IPS DF 19.7 (cell line): Measurements from ENCODE around the gene TDRD7.

Experiments
- DNase-seq: peaks from one replicate; pipeline ENCODE4 v3.0.0-alpha.2; 2013; ENCODE audit warnings: low read depth, low spot score

TDRD7 gene

GRCh38 chr9:97506306-97506705 is 94.4 kb downstream of the TDRD7 start:
- no peak for DNase-seq

DNA sequence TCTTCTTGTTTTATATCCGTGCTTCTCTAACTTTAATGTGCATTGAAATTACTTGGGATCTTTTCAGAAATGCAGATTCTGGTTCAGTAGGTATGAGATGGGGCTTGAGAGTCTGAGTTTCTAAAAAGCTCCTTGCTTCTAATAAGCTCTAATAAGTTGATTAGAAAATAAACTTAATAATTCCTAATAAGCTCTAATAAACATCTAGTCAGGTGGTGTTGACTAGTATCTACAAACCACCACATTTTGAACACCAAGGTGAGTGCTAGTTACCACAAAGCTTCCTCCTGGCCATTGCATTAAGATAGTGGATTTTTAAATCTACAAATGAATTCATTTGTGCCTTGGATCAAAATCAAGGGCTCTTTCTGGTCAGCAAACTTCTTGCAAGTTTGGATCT is 94.9 kb downstream of the TDRD7 start:
- no peak for DNase-seq

GRCh38 chr9:97507428-97507984 is 95.6 kb downstream of the TDRD7 start:
- no peak for DNase-seq

DNA sequence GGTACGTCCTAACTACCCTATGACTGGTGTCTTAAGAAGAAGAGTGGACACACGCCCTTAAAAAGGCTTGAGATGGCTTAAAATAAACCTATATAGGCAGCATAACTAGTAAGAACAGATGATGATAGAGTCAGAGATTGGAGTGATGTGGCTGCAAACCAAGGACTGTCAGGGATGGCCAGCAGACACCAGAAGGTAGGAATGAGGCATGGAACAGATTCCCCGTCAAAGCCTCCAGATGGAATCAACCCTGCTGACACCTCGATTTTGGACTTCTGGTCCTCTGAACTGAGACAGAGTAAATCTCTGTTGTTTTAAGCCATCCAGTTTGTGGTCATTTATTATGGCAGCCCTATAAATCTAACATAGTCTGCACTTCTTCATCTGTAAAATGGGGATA is 97.0 kb downstream of the TDRD7 start:
- DNase-seq = no peak

- no peak for DNase-seq
These were observed 99.1 kb downstream of the TDRD7 start for GRCh38 chr9:97510797-97511654.

DNA sequence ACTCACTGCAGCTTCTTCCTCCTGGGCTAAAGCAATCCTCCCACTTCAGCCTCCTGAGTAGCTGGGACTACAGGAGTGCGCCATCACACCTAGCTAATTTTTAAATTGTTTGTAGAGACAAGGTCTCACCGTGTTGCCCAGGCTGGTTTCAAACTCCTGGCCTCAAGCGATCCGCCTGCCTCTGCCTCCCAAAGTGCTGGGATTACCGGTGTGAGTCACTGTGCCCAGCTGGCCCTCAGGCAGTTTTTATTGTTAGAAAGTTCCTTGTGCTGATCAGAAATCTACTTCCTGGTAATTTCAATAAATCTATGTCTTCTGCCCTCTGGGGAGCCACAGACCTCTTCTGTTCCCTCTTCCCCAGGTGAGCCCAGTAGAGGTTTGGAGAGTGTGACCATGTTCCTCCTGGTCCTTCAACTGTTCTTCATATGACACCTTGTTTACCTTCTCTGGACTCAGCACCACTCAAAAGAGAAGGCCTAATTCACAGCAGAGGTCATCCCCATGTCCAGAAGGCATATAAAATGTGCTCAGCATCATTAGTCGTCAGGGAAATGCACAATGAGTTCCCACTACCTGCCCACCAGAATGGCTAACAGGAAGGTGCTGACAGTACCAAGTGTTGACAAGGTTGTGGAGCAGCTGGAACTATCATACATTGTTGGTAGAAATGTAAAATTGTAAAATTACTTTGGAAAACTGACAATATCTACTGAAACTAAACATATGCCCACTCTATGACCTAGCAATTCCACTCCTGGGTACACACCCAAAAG is 99.9 kb downstream of the TDRD7 start:
- no peak for DNase-seq

DNA sequence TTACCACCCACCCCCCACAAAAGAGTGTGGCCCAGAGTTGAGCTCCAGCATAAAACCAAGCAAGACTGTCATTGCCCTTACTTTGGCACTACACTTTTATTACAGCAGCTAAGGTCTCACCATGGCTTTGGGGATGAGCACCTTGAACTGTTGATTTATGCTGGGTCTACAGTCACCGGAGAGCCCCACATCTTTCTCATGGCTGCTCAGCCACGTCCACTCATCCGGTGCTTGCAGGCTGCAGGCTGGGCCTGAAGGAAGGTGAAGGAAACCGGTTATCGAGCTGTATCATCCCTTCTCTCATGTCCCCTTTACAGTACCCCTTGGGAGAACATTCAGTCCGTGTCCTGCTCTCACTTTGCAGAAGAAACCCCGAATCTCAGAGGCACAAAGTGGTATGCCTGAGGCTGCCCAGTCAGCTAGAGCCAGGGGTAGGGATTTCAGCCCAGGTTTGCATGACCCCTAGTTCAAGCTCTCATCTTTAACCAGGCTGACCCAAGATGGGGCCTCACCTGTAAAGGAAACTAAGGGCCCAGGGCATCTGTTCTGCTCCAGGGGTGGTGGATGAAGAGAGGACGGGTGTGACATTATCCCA is 101.2 kb downstream of the TDRD7 start:
- no peak for DNase-seq

GRCh38 chr9:97514531-97514930 is 102.6 kb downstream of the TDRD7 start:
- no peak for DNase-seq

DNA sequence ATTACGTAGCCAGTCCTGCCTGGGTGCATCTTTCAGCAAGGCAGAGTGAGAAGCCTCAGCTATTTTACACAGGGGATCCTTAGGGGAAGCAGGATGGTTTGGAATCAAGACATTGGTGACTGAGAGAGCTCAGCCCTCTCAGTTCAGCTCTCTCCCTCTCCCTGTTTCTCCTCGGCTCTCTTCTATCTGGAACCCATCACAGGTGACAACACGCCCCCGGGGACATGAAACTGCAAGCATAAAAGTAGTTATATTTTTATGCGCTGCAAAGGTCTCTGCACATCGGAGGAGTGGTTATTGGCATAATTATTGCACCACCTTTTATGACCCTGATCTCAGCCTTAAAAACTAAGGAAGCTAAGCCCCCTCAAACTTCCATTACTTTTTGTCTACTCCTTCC is 103.8 kb downstream of the TDRD7 start:
- no peak for DNase-seq

DNA sequence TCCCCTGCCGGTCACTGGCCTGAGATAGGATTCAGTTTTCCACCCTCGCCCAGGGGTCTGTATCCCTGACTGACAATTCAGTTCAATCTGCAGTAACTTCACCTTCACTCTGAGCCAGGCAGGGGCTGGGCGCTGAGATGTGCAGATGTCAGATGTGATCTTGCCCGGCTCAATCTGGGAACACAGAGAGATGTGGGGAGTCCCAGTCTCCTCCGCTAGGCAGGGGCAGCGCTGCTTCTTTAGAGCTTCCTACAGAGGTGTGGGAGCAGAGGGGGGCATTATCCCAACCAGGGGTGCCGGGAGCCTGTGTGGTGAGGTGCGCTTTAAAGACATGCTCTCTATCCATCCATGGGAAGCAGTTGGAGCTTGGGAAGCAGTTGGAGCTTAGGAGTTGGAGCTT is 104.2 kb downstream of the TDRD7 start:
- DNase-seq = no peak

DNA sequence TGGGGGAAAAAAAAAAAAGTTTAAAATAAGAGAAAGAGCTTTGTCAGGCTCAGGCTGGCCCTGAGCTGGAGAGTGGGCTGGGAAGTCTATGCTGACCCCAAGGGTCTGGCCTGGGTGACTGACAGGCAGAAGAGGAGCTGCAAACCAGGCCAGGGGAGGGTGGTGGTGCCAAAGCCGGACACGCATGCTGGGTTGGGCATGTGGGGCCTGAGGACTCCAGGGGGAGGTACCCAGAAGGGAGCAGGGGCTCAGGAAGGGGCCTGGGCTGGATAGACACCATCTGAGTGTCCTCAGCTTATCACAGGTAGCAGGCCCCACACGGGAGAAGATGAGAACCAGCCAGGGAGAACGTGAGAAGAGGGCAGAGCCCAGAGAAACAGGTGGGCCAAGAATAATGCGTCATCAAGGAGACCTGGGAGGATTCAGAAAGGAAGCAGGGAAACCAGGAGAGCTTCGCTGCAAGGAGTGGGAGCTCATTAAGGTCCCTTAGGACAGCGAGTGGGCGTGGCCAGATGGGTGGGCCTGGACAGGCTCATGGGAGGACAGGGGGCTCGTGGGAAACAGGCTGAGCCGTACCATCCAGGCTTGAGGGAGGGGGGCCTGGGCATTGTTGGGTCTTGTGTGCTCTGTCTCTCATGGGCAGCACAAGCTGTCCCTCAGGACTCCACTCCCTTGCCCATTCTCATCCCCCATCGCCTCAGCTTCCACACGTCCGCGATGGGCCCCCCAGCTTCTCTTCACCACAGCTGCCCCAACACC is 105.6 kb downstream of the TDRD7 start:
- DNase-seq = no peak

GRCh38 chr9:97518166-97518908 is 106.4 kb downstream of the TDRD7 start:
- DNase-seq = no peak

GRCh38 chr9:97518909-97519307 is 107.0 kb downstream of the TDRD7 start:
- no peak for DNase-seq

GRCh38 chr9:97519441-97519970 is 107.6 kb downstream of the TDRD7 start:
- no peak for DNase-seq

DNA sequence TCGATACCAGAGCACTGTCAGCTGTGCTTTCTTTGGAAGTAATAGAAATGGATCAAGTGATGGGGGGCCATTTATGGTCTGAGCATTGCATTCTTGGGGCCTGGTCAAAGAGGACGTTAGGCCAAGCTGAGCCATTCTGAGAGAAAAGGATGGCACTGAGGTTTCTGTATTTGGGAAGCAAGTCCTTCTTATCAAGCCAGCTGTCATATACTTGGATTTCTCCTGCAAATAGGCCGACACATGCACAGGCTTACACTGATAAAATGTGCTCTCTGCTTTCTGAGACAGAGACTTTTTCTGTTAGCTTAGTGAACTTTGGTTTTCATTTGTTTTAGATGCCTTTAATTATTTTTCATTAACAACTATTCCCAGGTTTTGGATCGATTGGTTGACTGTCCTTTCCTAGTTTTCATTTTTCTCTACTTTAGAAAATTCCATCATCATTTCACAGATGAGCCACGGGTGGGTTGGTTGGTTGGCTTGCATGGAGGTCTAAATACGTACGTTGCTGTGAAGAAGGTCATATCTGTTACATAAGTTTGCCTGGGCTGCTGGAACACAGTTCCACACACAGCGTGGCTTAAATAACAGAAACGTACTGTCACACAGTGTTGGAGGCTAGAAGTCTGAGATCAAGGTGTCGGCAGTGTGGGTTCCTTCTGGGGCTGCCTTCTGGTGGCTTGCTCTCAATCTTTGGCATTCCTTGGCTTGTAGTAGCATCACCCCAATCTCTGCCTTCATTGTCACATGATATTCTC is 109.9 kb downstream of the TDRD7 start:
- no peak for DNase-seq

GRCh38 chr9:97524424-97524823 is 112.5 kb downstream of the TDRD7 start:
- no peak for DNase-seq

DNA sequence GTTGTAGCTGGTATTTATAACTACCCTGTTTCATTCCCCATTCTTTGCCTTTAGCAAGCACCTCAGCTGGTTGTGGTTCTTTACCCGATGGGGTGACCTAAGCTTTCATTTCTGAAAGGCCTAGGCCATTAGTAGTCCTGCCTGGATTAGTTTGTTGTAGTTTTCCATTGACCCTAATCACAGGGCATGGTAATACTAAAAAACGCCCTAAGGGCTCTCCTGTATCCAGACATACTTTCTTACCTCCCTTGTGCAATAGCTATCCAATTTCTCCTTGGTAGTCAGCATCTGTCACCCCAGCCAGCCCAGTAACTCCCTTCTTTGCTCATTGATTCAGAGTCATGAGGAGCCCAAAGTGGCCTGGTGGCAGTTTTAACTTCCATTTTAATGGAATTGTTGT is 113.6 kb downstream of the TDRD7 start:
- DNase-seq = no peak

DNA sequence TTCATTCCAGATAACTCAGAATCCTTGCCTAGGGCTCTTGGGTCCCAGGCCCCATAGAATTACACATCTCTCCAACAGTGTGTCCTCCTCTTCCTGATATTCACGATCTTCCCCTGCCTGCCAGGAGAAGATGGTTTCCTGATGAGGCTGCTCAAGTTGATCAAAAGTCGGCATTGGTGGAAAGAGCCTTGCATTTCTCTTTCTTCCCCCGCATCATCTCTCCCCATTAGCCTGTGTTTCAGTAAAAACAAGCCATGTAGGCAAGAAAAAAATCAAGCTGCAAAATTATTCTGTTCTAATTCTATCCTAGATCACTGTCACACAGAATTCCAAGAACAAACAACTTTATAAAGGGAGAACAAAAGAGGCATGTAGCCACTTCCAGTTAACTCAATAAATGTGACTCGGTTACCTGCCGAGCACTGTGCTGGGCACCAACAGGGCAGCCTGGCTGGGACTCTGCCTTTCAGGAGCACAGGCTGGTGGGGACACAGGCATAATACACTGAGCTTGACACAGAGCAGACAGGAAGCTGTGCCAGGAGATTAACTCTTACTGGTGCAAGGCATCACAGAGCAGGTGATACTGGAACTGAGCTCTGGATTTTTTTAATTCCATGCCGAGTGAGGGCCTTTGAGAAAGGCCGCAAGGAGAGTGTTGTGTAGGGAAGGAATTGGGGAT is 115.1 kb downstream of the TDRD7 start:
- DNase-seq = no peak
